HepG2 (cell line): ENCODE results near the gene VPS4B. TPM values are rescaled to one million over a fixed set of nuclear protein-coding genes. Genes with fewer than 3 reads are reported as not detected.

Experiments
- ATAC-seq: fragments of 200-7000 bp; cut with Tn5 transposase; 3 replicates; pipeline ENCODE4 v1.9.1; 2020; ENCODE audit warnings: mild to moderate bottlenecking, moderate library complexity
- BruUV-seq: library from RNA; stranded (reverse); fragments of 400-500 nt; replicated peaks from 2 replicates; lab custom pipeline; 2021; lab: Mats Ljungman, UMichigan
- CTCF ChIA-PET: fragments of 300-600 bp; formaldehyde crosslinking; extraction: SDS; loops from one replicate; lab custom pipeline; 2021; ENCODE audit warnings: low total read pairs, inconsistent platforms, low intra/inter-chr PET ratio; lab: Yijun Ruan, JAX
- POLR2A ChIA-PET: fragments of 350-600 bp; sonication (Branson Sonifier 250); formaldehyde crosslinking; loops from one replicate; lab custom pipeline; 2020; ENCODE audit warnings: antibody characterized with exemption, inconsistent platforms; lab: Yijun Ruan, JAX
- DNase-seq: peaks from one replicate; pipeline ENCODE4 v3.0.0-alpha.2; 2015; ENCODE audit warnings: low spot score
- FAIRE-seq: peaks from 3 replicates; lab custom pipeline; 2011; peaks lifted over from hg19 to GRCh38; lab: Jason Lieb, UNC
- H2AFZ ChIP-seq: one replicate; pipeline ENCODE4 v1.6.1; 2011; ENCODE audit warnings: low read length, inconsistent platforms
- H3K27ac ChIP-seq: fragments of 300-600 bp; 3 replicates; pipeline ENCODE4 v1.8.0; 2011; ENCODE audit warnings: mixed run types, mild to moderate bottlenecking, mixed read lengths, low read length, inconsistent platforms; ENCODE audit not compliant: insufficient read depth; ENCODE audit errors: extremely low read length
- H3K27me3 ChIP-seq, 2 experiments: fragments of 200-600 bp in 1 of 2; 2 replicates in 1 of 2; 3 replicates in 1 of 2; pipeline versions ENCODE4 v1.6.0 to v1.8.0; 2011; ENCODE audit warnings: low read length in 2 of 2, mild to moderate bottlenecking in 2 of 2, moderate library complexity in 2 of 2, inconsistent platforms in 1 of 2; ENCODE audit not compliant: insufficient read depth in 2 of 2, control insufficient read depth in 1 of 2
- H3K36me3 ChIP-seq, 2 experiments: fragments of 200-600 bp in 1 of 2; replicated peaks in 1 of 2; 2 replicates in 1 of 2; 3 replicates in 1 of 2; pipeline versions ENCODE4 v1.5.1 to v1.8.0; 2011; ENCODE audit warnings: low read length in 2 of 2, inconsistent platforms in 1 of 2; ENCODE audit not compliant: insufficient read depth in 2 of 2, control insufficient read depth in 1 of 2
- H3K4me1 ChIP-seq: 2 replicates; pipeline ENCODE4 v1.5.1; 2012; ENCODE audit warnings: low read length, inconsistent platforms; ENCODE audit not compliant: insufficient read depth
- H3K4me2 ChIP-seq: 2 replicates; pipeline ENCODE4 v1.6.0; 2011; ENCODE audit warnings: low read depth, low read length, inconsistent platforms
- H3K4me3 ChIP-seq, 3 experiments: fragments of 200-600 bp in 1 of 3; sonication (generic), shearing (Covaris generic) in 1 of 3; replicated peaks in 1 of 3; 2 replicates each; pipeline ENCODE4 v1.5.1; 2011 to 2016; ENCODE audit warnings: low read length in 3 of 3, inconsistent platforms in 2 of 3, low read depth in 2 of 3, mild to moderate bottlenecking in 2 of 3, control low read depth in 1 of 3, mixed read lengths in 1 of 3; ENCODE audit not compliant: insufficient read depth in 1 of 3
- H3K79me2 ChIP-seq: one replicate; pipeline ENCODE4 v1.6.1; 2011; ENCODE audit warnings: low read length, inconsistent platforms; ENCODE audit not compliant: insufficient read depth
- H3K9ac ChIP-seq: 2 replicates; pipeline ENCODE4 v1.6.0; 2011; ENCODE audit warnings: mild to moderate bottlenecking, low read depth, low read length, inconsistent platforms; ENCODE audit not compliant: insufficient read depth
- H3K9me3 ChIP-seq: 2 replicates; pipeline ENCODE4 v1.5.1; 2012; ENCODE audit warnings: mild to moderate bottlenecking, low read length
- H4K20me1 ChIP-seq: 2 replicates; pipeline ENCODE4 v1.6.0; 2011; ENCODE audit warnings: inconsistent platforms, mild to moderate bottlenecking, low read length, moderate library complexity; ENCODE audit not compliant: insufficient read depth
- KAT7 ChIP-seq: IDR thresholded peaks from 2 replicates; pipeline ENCODE4 v1.6.1; 2018; ENCODE audit warnings: borderline replicate concordance, missing compliant biosample characterization
- ZNF33B ChIP-seq: sonication (generic); formaldehyde crosslinking; IDR thresholded peaks from 2 replicates; pipeline ENCODE4 v1.5.1; 2020; ENCODE audit warnings: mild to moderate bottlenecking, missing genetic modification reagents
- ZNF614 ChIP-seq: IDR thresholded peaks from 2 replicates; pipeline ENCODE4 v1.6.1; 2018; ENCODE audit warnings: missing biosample characterization, missing genetic modification reagents, inconsistent platforms, borderline replicate concordance
- ZNF703 ChIP-seq: sonication (generic); formaldehyde crosslinking; IDR thresholded peaks from 2 replicates; pipeline ENCODE4 v1.5.1; 2020; ENCODE audit warnings: missing genetic modification reagents, mild to moderate bottlenecking, moderate library complexity, borderline replicate concordance
- WGBS: methylation state at CpG from one replicate; pipeline ENCODE4 v1.1.6; 2017; ENCODE audit warnings: low lambda C conversion rate; 5-methylcytosine and 5-hydroxymethylcytosine counted together
- in situ Hi-C: cut with HindIII; loops from 2 replicates; pipeline ENCODE4 v1.10.0; 2017; ENCODE audit warnings: low pct_unique_long_range_greater_than_20kb; ENCODE audit not compliant: extremely low pct_ligation_motif_present
- intact Hi-C: fragments of 100-400 bp; cut with micrococcal nuclease; formaldehyde crosslinking; loops from one replicate; pipeline ENCODE4 v1.10.0; 2022; ENCODE audit not compliant: unreplicated experiment
- polyA plus RNA-seq, 8 experiments: library from polyadenylated mRNA; depleted of rRNA in 3 of 8; stranded (reverse) in 7 of 8; unstranded in 1 of 8; fragments of >200 nt; fragmentation: Illumina TruSeq in 4 of 8; extraction: Trizol in 4 of 8; gene quantifications; 2 replicates each; pipeline versions ENCODE4 v1.2.1 to v1.2.3, GENCODE V29; 2011 to 2016; ENCODE audit warnings: low read depth in 4 of 8, missing spikeins in 1 of 8, mixed read lengths in 1 of 8; ENCODE audit not compliant: insufficient read depth in 1 of 8
- total RNA-seq, 5 experiments: library from RNA; depleted of rRNA; stranded (reverse); fragments of >200 nt; fragmentation: Illumina TruSeq; extraction: Trizol; gene quantifications; 2 replicates each; pipeline ENCODE4 v1.2.3, GENCODE V29; 2016; ENCODE audit warnings: low read depth in 1 of 5
- TF ChIP-seq, protein P1 (sequence below): sonication (generic); formaldehyde crosslinking; IDR thresholded peaks from 2 replicates; pipeline ENCODE4 v1.4.0; 2020; ENCODE audit warnings: mild to moderate bottlenecking, missing genetic modification reagents
- TF ChIP-seq, protein P2 (sequence below): sonication (generic); formaldehyde crosslinking; conservative IDR thresholded peaks from 2 replicates; pipeline ENCODE4 v1.4.0; 2020; ENCODE audit warnings: missing genetic modification reagents
- TF ChIP-seq, protein P3 (sequence below): sonication (generic); formaldehyde crosslinking; IDR thresholded peaks from 2 replicates; pipeline ENCODE4 v1.4.0; 2020; ENCODE audit warnings: missing genetic modification reagents
- TF ChIP-seq, protein P4 (sequence below): sonication (generic); formaldehyde crosslinking; IDR thresholded peaks from 2 replicates; pipeline ENCODE4 v1.5.0; 2020; ENCODE audit warnings: missing genetic modification reagents
- TF ChIP-seq, protein P5 (sequence below): sonication (generic); formaldehyde crosslinking; IDR thresholded peaks from 2 replicates; pipeline ENCODE4 v1.5.1; 2020; ENCODE audit warnings: mild to moderate bottlenecking, missing genetic modification reagents

VPS4B gene
- total and polyA plus RNA-seq, 2 of the 13 experiments (the other 11 are each of a cell fraction or from before 2014, with no cell fraction given), result 12.8 to 25.9 TPM

DNA sequence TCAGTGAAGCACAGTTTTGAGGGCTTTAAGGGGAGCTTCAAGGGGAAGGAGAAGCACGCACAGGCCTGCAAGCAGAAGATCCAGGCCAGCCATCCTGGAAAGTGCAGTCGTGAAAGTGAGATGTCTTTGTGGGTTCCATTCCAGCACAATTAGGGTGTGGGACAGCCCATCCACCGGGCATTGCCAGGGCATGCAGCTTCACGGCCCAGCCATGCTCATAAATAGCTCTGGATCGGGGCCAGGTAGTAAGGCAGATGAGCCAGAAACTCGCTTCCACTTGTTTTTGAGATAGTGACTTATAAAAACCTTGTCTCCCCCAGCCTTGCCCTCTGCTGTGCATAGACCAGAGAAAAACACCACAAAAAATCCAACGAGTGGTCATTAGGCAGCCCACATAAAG lies 76.2 kb downstream of the VPS4B start:
- Histone ChIP-seq H3K4me3 (no peak overlapping the region), H3K4me2 (no peak overlapping the region), H3K9ac (no peak overlapping the region), H3K4me1 (peaks cover 19% of the 10 kb centered on the region), H3K27me3 (no peaks in the 10 kb centered on the region), H2AFZ (no peak overlapping the region), H3K9me3 (no peaks in the 10 kb centered on the region), H3K36me3 (peaks cover 33 to 81% of the 10 kb centered on the region in 2 experiments), H3K27ac (no peak overlapping the region), H4K20me1 (no peaks in the 10 kb centered on the region), H3K79me2 (no peaks in the 10 kb centered on the region)
- ATAC-seq (no peak), FAIRE-seq (no peak), DNase-seq (no peak)
- TF ChIP-seq ZNF33B (CRISPR knock-in tag), result no peak
- TF ChIP-seq, protein P1, sequence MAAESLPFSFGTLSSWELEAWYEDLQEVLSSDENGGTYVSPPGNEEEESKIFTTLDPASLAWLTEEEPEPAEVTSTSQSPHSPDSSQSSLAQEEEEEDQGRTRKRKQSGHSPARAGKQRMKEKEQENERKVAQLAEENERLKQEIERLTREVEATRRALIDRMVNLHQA (CRISPR knock-in tag), result no peak
- TF ChIP-seq, protein P2, sequence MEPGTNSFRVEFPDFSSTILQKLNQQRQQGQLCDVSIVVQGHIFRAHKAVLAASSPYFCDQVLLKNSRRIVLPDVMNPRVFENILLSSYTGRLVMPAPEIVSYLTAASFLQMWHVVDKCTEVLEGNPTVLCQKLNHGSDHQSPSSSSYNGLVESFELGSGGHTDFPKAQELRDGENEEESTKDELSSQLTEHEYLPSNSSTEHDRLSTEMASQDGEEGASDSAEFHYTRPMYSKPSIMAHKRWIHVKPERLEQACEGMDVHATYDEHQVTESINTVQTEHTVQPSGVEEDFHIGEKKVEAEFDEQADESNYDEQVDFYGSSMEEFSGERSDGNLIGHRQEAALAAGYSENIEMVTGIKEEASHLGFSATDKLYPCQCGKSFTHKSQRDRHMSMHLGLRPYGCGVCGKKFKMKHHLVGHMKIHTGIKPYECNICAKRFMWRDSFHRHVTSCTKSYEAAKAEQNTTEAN (CRISPR knock-in tag), result no peak
- TF ChIP-seq, protein P3, sequence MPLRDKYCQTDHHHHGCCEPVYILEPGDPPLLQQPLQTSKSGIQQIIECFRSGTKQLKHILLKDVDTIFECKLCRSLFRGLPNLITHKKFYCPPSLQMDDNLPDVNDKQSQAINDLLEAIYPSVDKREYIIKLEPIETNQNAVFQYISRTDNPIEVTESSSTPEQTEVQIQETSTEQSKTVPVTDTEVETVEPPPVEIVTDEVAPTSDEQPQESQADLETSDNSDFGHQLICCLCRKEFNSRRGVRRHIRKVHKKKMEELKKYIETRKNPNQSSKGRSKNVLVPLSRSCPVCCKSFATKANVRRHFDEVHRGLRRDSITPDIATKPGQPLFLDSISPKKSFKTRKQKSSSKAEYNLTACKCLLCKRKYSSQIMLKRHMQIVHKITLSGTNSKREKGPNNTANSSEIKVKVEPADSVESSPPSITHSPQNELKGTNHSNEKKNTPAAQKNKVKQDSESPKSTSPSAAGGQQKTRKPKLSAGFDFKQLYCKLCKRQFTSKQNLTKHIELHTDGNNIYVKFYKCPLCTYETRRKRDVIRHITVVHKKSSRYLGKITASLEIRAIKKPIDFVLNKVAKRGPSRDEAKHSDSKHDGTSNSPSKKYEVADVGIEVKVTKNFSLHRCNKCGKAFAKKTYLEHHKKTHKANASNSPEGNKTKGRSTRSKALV (CRISPR knock-in tag), result no peak
- TF ChIP-seq, protein P4, sequence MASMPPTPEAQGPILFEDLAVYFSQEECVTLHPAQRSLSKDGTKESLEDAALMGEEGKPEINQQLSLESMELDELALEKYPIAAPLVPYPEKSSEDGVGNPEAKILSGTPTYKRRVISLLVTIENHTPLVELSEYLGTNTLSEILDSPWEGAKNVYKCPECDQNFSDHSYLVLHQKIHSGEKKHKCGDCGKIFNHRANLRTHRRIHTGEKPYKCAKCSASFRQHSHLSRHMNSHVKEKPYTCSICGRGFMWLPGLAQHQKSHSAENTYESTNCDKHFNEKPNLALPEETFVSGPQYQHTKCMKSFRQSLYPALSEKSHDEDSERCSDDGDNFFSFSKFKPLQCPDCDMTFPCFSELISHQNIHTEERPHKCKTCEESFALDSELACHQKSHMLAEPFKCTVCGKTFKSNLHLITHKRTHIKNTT (CRISPR knock-in tag), result no peak
- TF ChIP-seq KAT7 (CRISPR knock-in tag), result no peak
- no peak for TF ChIP-seq ZNF703 (CRISPR knock-in tag)
- TF ChIP-seq ZNF614 (CRISPR knock-in tag), result no peak
- TF ChIP-seq, protein P5, sequence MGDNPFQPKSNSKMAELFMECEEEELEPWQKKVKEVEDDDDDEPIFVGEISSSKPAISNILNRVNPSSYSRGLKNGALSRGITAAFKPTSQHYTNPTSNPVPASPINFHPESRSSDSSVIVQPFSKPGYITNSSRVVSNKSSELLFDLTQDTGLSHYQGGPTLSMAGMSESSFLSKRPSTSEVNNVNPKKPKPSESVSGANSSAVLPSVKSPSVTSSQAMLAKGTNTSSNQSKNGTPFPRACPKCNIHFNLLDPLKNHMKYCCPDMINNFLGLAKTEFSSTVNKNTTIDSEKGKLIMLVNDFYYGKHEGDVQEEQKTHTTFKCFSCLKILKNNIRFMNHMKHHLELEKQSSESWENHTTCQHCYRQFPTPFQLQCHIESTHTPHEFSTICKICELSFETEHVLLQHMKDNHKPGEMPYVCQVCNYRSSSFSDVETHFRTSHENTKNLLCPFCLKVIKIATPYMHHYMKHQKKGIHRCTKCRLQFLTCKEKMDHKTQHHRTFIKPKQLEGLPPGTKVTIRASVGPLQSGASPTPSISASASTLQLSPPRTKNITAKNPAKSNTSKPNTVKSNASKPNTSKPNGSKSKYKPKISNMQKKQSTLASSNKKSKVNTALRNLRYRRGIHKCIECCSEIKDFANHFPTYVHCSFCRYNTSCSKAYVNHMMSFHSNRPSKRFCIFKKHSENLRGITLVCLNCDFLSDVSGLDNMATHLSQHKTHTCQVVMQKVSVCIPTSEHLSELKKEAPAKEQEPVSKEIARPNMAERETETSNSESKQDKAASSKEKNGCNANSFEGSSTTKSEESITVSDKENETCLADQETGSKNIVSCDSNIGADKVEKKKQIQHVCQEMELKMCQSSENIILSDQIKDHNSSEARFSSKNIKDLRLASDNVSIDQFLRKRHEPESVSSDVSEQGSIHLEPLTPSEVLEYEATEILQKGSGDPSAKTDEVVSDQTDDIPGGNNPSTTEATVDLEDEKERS, result no peak
- intact Hi-C loops (no loop called here), in situ Hi-C loops (loop anchor here (10.0 kb wide), 1 partner anchor 89 kb away; no protein-coding TSS in a partner anchor)
- ChIA-PET CTCF (no interaction called here), POLR2A (no interaction called here)
- 85% methylated on average over 7 of the region's 7 CpGs for WGBS
- BruUV-seq, result no TSS peak
